K562 (cell line): Measurements from ENCODE around the gene FAM184B. TPM values are rescaled to one million over a fixed set of nuclear protein-coding genes. Genes with fewer than 3 reads are reported as not detected.

Experiments
- RAD21 ChIP-seq, 2 experiments: fragments of 250-450 bp in 1 of 2; fragments of 450-650 bp in 1 of 2; sonication (Bioruptor Pico) in 1 of 2; formaldehyde crosslinking in 1 of 2; IDR thresholded peaks in 1 of 2; conservative IDR thresholded peaks in 1 of 2; 2 replicates each; pipeline versions ENCODE4 v1.4.0 to v1.8.0; 2020 to 2022; ENCODE audit warnings: mild to moderate bottlenecking in 2 of 2, moderate library complexity in 1 of 2
- RERE ChIP-seq: sonication (generic); formaldehyde crosslinking; IDR thresholded peaks from 2 replicates; pipeline ENCODE4 v1.8.0; 2023; ENCODE audit warnings: missing genetic modification reagents, mild to moderate bottlenecking, borderline replicate concordance
- TRIM25 ChIP-seq: fragments of 450-650 bp; IDR thresholded peaks from 2 replicates; pipeline ENCODE4 v1.7.0; 2016; ENCODE audit warnings: borderline replicate concordance
- ZNF395 ChIP-seq: fragments of 200-800 bp; sonication (Bioruptor generic); IDR thresholded peaks from 2 replicates; pipeline ENCODE4 v1.6.1; 2017; ENCODE audit warnings: missing genetic modification characterization, missing compliant biosample characterization
- polyA plus RNA-seq, 8 experiments: library from polyadenylated mRNA; depleted of rRNA in 4 of 8; stranded (reverse) in 5 of 8; unstranded in 3 of 8; fragments of >200 nt; fragmentation: Nextera tagmentation in 2 of 8; fragmentation: Illumina TruSeq in 1 of 8; extraction: Ambion mirVana in 2 of 8; extraction: Trizol in 1 of 8; gene quantifications; 2 replicates each; pipeline versions ENCODE4 v1.2.1 to v1.2.3, GENCODE V29; 2011 to 2014; ENCODE audit warnings: inconsistent platforms in 1 of 8, missing spikeins in 1 of 8
- total RNA-seq, 7 experiments: library from RNA; depleted of rRNA in 6 of 7; stranded (reverse); fragments of >200 nt in 6 of 7; fragmentation: Illumina TruSeq in 2 of 7; extraction: Trizol in 2 of 7; gene quantifications; 2 replicates each; pipeline versions ENCODE4 v1.2.1 to v1.2.3, GENCODE V29; 2011 to 2021; ENCODE audit warnings: low replicate concordance in 1 of 7

Gene FAM184B
- total and polyA plus RNA-seq, 9 of the 15 experiments (the other 6 are each of a cell fraction or from before 2014, with no cell fraction given), result not detected

- no peak for TF ChIP-seq RERE (CRISPR knock-in tag)
- no peak for TF ChIP-seq ZNF395 (CRISPR knock-in tag)
- TF ChIP-seq TRIM25, result no peak
- peak; percentile 41 to 60 for TF ChIP-seq RAD21 (CRISPR knock-in tag; conservative IDR thresholded peaks at IDR 0.05 in 1 of 2, IDR thresholded peaks at IDR 0.05 in 1 of 2)
- TF ChIP-seq, all 486 proteins: peak for 5
These were observed 183.9 kb downstream of the FAM184B start (continued) for GRCh38 chr4:17597517-17597916.
